CD4-positive, alpha-beta T cell (primary cell): ENCODE measurements around the gene ZBTB20. TPM values are rescaled to one million over a fixed set of nuclear protein-coding genes. Genes with fewer than 3 reads are reported as not detected.

Source experiments
- ATAC-seq: fragments of 200-7000 bp; cut with Tn5 transposase; one replicate; pipeline ENCODE4 v1.10.0; 2022; ENCODE audit warnings: mild to moderate bottlenecking; ENCODE audit not compliant: poor library complexity
- CTCF ChIA-PET: fragments of 350-600 bp; sonication (Branson Sonifier 250); formaldehyde crosslinking; loops from one replicate; lab custom pipeline; 2021; ENCODE audit warnings: antibody characterized with exemption, inconsistent platforms; lab: Charles Lee
- POLR2A ChIA-PET: fragments of 350-600 bp; sonication (Branson Sonifier 250); formaldehyde crosslinking; loops from one replicate; lab custom pipeline; 2021; ENCODE audit warnings: antibody characterized with exemption, inconsistent platforms; lab: Charles Lee
- DNase-seq, 14 experiments: peaks; one replicate each; pipeline ENCODE4 v3.0.0-alpha.2; 2013 to 2020; ENCODE audit warnings: mixed read lengths in 2 of 14
- H3K27ac ChIP-seq, 2 donors: one replicate each; pipeline versions ENCODE4 v1.5.1 to v1.7.0; 2013; ENCODE audit warnings: low read length in 2 of 2, low read depth in 1 of 2, mild to moderate bottlenecking in 1 of 2
- H3K27me3 ChIP-seq, 2 experiments: 1 replicate in 1 of 2; 2 replicates in 1 of 2; pipeline versions ENCODE4 v1.6.1 to v1.7.0; 2013; ENCODE audit warnings: low read length in 2 of 2, control low read depth in 1 of 2, mild to moderate bottlenecking in 1 of 2, moderate library complexity in 1 of 2; ENCODE audit not compliant: insufficient read depth in 2 of 2, control insufficient read depth in 1 of 2
- H3K36me3 ChIP-seq: one replicate; pipeline ENCODE4 v1.6.1; 2013; ENCODE audit warnings: low read length, control low read depth; ENCODE audit not compliant: insufficient read depth
- H3K4me1 ChIP-seq: one replicate; pipeline ENCODE4 v1.6.1; 2013; ENCODE audit warnings: low read length, control low read depth; ENCODE audit not compliant: insufficient read depth
- H3K4me3 ChIP-seq: one replicate; pipeline ENCODE4 v1.5.1; 2013; ENCODE audit warnings: mild to moderate bottlenecking, low read length, moderate library complexity
- H3K9me3 ChIP-seq, 2 experiments: 1 replicate in 1 of 2; 2 replicates in 1 of 2; pipeline versions ENCODE4 v1.6.1 to v1.7.0; 2013; ENCODE audit warnings: low read length in 2 of 2, mild to moderate bottlenecking in 2 of 2, control low read depth in 1 of 2, moderate library complexity in 1 of 2; ENCODE audit not compliant: control insufficient read depth in 1 of 2, insufficient read depth in 1 of 2
- H3K27ac Mint-ChIP-seq: one replicate; pipeline ENCODE4 v1.8.0; 2020; ENCODE audit warnings: mixed read lengths
- H3K27me3 Mint-ChIP-seq: one replicate; pipeline ENCODE4 v1.8.0; 2021; ENCODE audit warnings: mixed read lengths
- H3K36me3 Mint-ChIP-seq: one replicate; pipeline ENCODE4 v1.8.0; 2021; ENCODE audit warnings: low read depth, mixed read lengths
- H3K4me1 Mint-ChIP-seq: one replicate; pipeline ENCODE4 v1.8.0; 2021; ENCODE audit warnings: low read depth, mixed read lengths
- H3K4me3 Mint-ChIP-seq: one replicate; pipeline ENCODE4 v1.8.0; 2020; ENCODE audit warnings: mild to moderate bottlenecking, mixed read lengths
- H3K9me3 Mint-ChIP-seq: one replicate; pipeline ENCODE4 v1.8.0; 2020; ENCODE audit warnings: mixed read lengths
- intact Hi-C, 2 experiments: fragments of 100-400 bp; cut with DNase I in 1 of 2; cut with micrococcal nuclease in 1 of 2; formaldehyde crosslinking; loops; one replicate each; pipeline versions ENCODE4 v1.15.1 to v1.9.0; 2023 to 2025; cut with DNase I, micrococcal nuclease
- total RNA-seq, 174 experiments: library from RNA in 2 of 174; stranded (reverse) in 2 of 174; gene quantifications; one replicate each; pipeline ENCODE4 v1.2.3 and lab custom pipeline; 2021 to 2026
- TF ChIP-seq, protein P1 (sequence below): fragments of 200-600 bp; IDR thresholded peaks from one replicate; pipeline ENCODE4 v1.8.0; 2022; ENCODE audit warnings: antibody characterized with exemption, mild to moderate bottlenecking

Gene ZBTB20
- total RNA-seq, 2 experiments from 2014 or later: 41.6 to 47.4 TPM

DNA sequence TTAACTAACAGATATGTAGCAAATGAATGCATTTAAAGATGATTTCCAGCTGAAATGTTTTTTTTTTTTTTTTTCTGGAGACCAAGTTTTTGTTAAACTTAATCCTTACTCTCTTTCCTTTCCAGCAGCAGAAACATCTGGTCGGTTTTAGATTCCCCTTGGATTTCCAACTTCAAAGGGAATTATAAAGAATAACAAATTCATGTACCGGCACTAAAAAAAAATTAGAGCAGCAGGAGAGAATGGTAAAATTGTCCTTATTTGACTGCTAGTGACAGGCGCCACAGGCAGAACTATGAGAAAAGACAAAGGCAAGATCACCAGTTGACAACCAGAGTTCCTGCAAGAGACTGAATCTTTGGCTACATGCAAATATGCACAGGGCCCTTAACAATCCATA is 459.9 kb downstream of the ZBTB20 start:
- no peak overlapping the region for H3K4me3 Mint-ChIP-seq
- intact Hi-C loops: no loop called here

DNA sequence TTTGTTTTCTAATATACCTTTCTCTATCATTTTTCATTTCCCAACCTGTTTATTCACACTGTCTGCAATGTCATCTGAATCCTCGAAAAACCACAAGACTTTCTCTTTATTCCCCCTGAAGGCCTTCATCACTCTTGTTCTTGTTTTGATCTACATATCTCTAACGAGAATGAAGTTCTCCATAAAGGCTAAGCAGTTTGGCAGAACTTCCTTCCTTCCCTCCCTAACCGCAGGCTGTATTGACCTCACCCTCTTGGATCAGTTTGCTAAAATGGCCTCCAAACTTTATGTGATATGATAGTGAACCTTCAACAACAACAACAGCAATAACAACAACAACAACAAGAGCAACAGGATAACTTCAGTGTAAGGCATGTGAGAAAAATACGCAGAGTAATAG is 460.5 kb downstream of the ZBTB20 start:
- H3K9me3 Mint-ChIP-seq: no peaks in the 10 kb centered on the region
- Histone ChIP-seq H3K4me3 (no peak overlapping the region), H3K27me3 (no peaks in the 10 kb centered on the region), H3K9me3 (no peaks in the 10 kb centered on the region), H3K36me3 (no peaks in the 10 kb centered on the region), H3K4me1 (no peaks in the 10 kb centered on the region), H3K27ac (no peak overlapping the region)
- no peaks in the 10 kb centered on the region for H3K27me3 Mint-ChIP-seq
- H3K36me3 Mint-ChIP-seq: peaks cover 57% of the 10 kb centered on the region
- intact Hi-C loops: no loop called here
- DNase-seq (no peak), ATAC-seq (no peak)
- no peak overlapping the region for H3K27ac Mint-ChIP-seq
- ChIA-PET CTCF (no interaction called here), POLR2A (no interaction called here)
- no peak overlapping the region for H3K4me3 Mint-ChIP-seq
- TF ChIP-seq, protein P1, sequence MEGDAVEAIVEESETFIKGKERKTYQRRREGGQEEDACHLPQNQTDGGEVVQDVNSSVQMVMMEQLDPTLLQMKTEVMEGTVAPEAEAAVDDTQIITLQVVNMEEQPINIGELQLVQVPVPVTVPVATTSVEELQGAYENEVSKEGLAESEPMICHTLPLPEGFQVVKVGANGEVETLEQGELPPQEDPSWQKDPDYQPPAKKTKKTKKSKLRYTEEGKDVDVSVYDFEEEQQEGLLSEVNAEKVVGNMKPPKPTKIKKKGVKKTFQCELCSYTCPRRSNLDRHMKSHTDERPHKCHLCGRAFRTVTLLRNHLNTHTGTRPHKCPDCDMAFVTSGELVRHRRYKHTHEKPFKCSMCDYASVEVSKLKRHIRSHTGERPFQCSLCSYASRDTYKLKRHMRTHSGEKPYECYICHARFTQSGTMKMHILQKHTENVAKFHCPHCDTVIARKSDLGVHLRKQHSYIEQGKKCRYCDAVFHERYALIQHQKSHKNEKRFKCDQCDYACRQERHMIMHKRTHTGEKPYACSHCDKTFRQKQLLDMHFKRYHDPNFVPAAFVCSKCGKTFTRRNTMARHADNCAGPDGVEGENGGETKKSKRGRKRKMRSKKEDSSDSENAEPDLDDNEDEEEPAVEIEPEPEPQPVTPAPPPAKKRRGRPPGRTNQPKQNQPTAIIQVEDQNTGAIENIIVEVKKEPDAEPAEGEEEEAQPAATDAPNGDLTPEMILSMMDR: no peak
- peaks cover 17% of the 10 kb centered on the region for H3K4me1 Mint-ChIP-seq

More for the DNA sequence above, 459.9 kb downstream of the ZBTB20 start:
- H3K9me3 ChIP-seq: no peaks in the 10 kb centered on the region
- H3K27ac Mint-ChIP-seq: no peak overlapping the region
- TF ChIP-seq, protein P1: no peak
- peaks cover 61% of the 10 kb centered on the region for H3K36me3 Mint-ChIP-seq
- no peaks in the 10 kb centered on the region for H3K27me3 ChIP-seq
- peaks cover 22% of the 10 kb centered on the region for H3K4me1 Mint-ChIP-seq
- DNase-seq (no peak), ATAC-seq (no peak)
- H3K4me1 ChIP-seq: no peaks in the 10 kb centered on the region
- CTCF ChIA-PET: no interaction called here
- POLR2A ChIA-PET: no interaction called here
- H3K9me3 Mint-ChIP-seq: no peaks in the 10 kb centered on the region
- no peak overlapping the region for H3K27ac ChIP-seq
- H3K4me3 ChIP-seq: no peak overlapping the region
- H3K36me3 ChIP-seq: no peaks in the 10 kb centered on the region
- no peaks in the 10 kb centered on the region for H3K27me3 Mint-ChIP-seq

DNA sequence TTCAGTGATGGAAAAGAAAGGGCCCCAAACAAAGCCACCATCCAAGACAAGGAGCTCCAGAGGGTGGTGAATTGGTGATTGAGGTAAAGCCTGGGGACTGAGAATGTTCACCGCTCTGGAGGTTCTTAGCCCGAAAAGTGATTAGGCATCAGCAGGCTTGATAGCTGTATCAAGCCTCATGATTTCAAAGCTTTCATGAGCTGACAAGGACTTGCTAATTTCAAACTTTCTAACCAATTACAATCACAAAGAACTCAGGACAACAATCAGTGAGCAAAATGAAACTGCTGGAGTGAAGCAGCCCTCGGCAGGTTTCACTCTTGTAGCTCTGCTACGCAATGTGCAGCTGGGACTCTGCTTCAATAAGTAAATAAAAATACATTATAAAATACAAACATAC is 461.9 kb downstream of the ZBTB20 start:
- DNase-seq (no peak), ATAC-seq (no peak)
- no peak overlapping the region for H3K27ac Mint-ChIP-seq
- no peak overlapping the region for H3K4me3 ChIP-seq
- H3K4me1 Mint-ChIP-seq: peaks cover 17% of the 10 kb centered on the region
- intact Hi-C loops: no loop called here
- H3K4me3 Mint-ChIP-seq: no peak overlapping the region
- H3K36me3 Mint-ChIP-seq: peaks cover 59% of the 10 kb centered on the region
- POLR2A ChIA-PET: no interaction called here
- CTCF ChIA-PET: interaction anchor here (1.7 kb wide), 1 partner anchor 9 kb away, joined by 3 read pairs; no protein-coding TSS in a partner anchor
- no peaks in the 10 kb centered on the region for H3K9me3 ChIP-seq
- H3K4me1 ChIP-seq: no peaks in the 10 kb centered on the region
- TF ChIP-seq, protein P1: no peak
- no peaks in the 10 kb centered on the region for H3K27me3 ChIP-seq
- H3K36me3 ChIP-seq: no peaks in the 10 kb centered on the region
- H3K27me3 Mint-ChIP-seq: no peaks in the 10 kb centered on the region
- peaks cover 7% of the 10 kb centered on the region for H3K9me3 Mint-ChIP-seq
- H3K27ac ChIP-seq: no peak overlapping the region
